ENCODE data around the gene RTP2.

GRCh38 chr3:187720337-187720670 is 17.9 kb upstream of the RTP2 start:
- TF ChIP-seq CTCF (IDR thresholded peaks at IDR 0.05) (no peak), EP300 (IDR thresholded peaks at IDR 0.05) (no peak), POLR2AphosphoS5 (IDR thresholded peaks at IDR 0.05) (no peak), POLR2A (IDR thresholded peaks at IDR 0.05) (no peak)

Data from gastroesophageal sphincter (tissue), 3 donors.